Neural cell (in vitro differentiated cells): Measurements from ENCODE around the gene DEAF1. TPM values are rescaled to one million over a fixed set of nuclear protein-coding genes. Genes with fewer than 3 reads are reported as not detected.

Source experiments
- H2AFZ ChIP-seq: fragments of 200-600, 300-800 bp; sonication (generic), shearing (Covaris generic); 2 replicates; pipeline ENCODE4 v1.6.0; 2014; ENCODE audit warnings: low read depth, mild to moderate bottlenecking, antibody characterized with exemption, low read length, moderate library complexity
- H3F3A ChIP-seq: fragments of 200-600 bp; shearing (Covaris generic); 2 replicates; pipeline ENCODE4 v1.6.1; 2016; ENCODE audit warnings: mild to moderate bottlenecking, moderate library complexity, mixed read lengths, antibody characterized with exemption, low read length; ENCODE audit not compliant: insufficient read depth, poor library complexity, severe bottlenecking
- H3K27ac ChIP-seq: fragments of 200-600, 300-800 bp; sonication (generic), shearing (Covaris generic); 2 replicates; pipeline ENCODE4 v1.5.1; 2014; ENCODE audit warnings: mild to moderate bottlenecking, low read length, moderate library complexity
- H3K27me3 ChIP-seq: fragments of 300-800, 200-600 bp; sonication (generic), shearing (Covaris generic); 2 replicates; pipeline ENCODE4 v1.6.0; 2014; ENCODE audit warnings: mild to moderate bottlenecking, low read depth, low read length, moderate library complexity; ENCODE audit not compliant: insufficient read depth
- H3K36me3 ChIP-seq: fragments of 300-800, 200-600 bp; sonication (generic), shearing (Covaris generic); 2 replicates; pipeline ENCODE4 v1.5.1; 2014; ENCODE audit warnings: mild to moderate bottlenecking, antibody characterized with exemption, low read length, moderate library complexity; ENCODE audit not compliant: insufficient read depth
- H3K4me2 ChIP-seq: fragments of 300-800, 200-600 bp; sonication (generic), shearing (Covaris generic); 2 replicates; pipeline ENCODE4 v1.6.0; 2014; ENCODE audit warnings: mild to moderate bottlenecking, low read length
- H3K4me3 ChIP-seq: fragments of 300-800, 200-600 bp; sonication (generic), shearing (Covaris generic); 2 replicates; pipeline ENCODE4 v1.5.1; 2014; ENCODE audit warnings: mild to moderate bottlenecking, low read length, moderate library complexity
- H3K79me2 ChIP-seq: fragments of 200-600 bp; shearing (Covaris generic); replicated peaks from 2 replicates; pipeline ENCODE4 v1.6.0; 2014; ENCODE audit warnings: mild to moderate bottlenecking, low read length, moderate library complexity; ENCODE audit not compliant: insufficient read depth
- H3K9ac ChIP-seq: fragments of 300-800, 200-600 bp; sonication (generic), shearing (Covaris generic); 2 replicates; pipeline ENCODE4 v1.6.1; 2016; ENCODE audit warnings: mild to moderate bottlenecking, low read length, mixed read lengths
- H3K9me2 ChIP-seq: fragments of 200-600 bp; shearing (Covaris generic); 2 replicates; pipeline ENCODE4 v1.6.1; 2016; ENCODE audit warnings: mild to moderate bottlenecking, low read length, mixed read lengths; ENCODE audit not compliant: insufficient read depth
- H3K9me3 ChIP-seq: fragments of 200-600, 300-800 bp; sonication (generic), shearing (Covaris generic); 2 replicates; pipeline ENCODE4 v1.6.1; 2016; ENCODE audit warnings: mild to moderate bottlenecking, mixed run types, low read length, moderate library complexity, mixed read lengths
- H4K20me1 ChIP-seq: fragments of 200-600 bp; shearing (Covaris generic); 2 replicates; pipeline ENCODE4 v1.6.1; 2016; ENCODE audit warnings: mild to moderate bottlenecking, mixed run types; ENCODE audit not compliant: insufficient read depth
- MXI1 ChIP-seq: fragments of 450-650 bp; conservative IDR thresholded peaks from 2 replicates; pipeline ENCODE4 v1.6.1; 2014; ENCODE audit warnings: antibody characterized with exemption, mild to moderate bottlenecking; ENCODE audit not compliant: poor library complexity, severe bottlenecking
- POLR2AphosphoS5 ChIP-seq: IDR thresholded peaks from 2 replicates; pipeline ENCODE4 v1.6.1; 2012
- SMC3 ChIP-seq: fragments of 450-650 bp; conservative IDR thresholded peaks from 2 replicates; pipeline ENCODE4 v1.6.1; 2014; ENCODE audit warnings: antibody characterized with exemption, mild to moderate bottlenecking, moderate library complexity; ENCODE audit not compliant: poor library complexity
- TAF1 ChIP-seq: IDR thresholded peaks from 2 replicates; pipeline ENCODE4 v1.6.1; 2012; ENCODE audit warnings: low read depth
- polyA plus RNA-seq: library from polyadenylated mRNA; depleted of rRNA; stranded (reverse); fragments of >200 nt; gene quantifications from 2 replicates; pipeline ENCODE4 v1.2.3, GENCODE V29; 2014
- TF ChIP-seq, protein P1 (sequence below): IDR thresholded peaks from 2 replicates; pipeline ENCODE4 v1.6.1; 2012; ENCODE audit warnings: borderline replicate concordance
- TF ChIP-seq, protein P2 (sequence below): fragments of 450-650 bp; IDR thresholded peaks from 2 replicates; pipeline ENCODE4 v1.5.1; 2014; ENCODE audit warnings: antibody characterized with exemption, mild to moderate bottlenecking, moderate library complexity; ENCODE audit not compliant: poor library complexity, severe bottlenecking

The DEAF1 gene
- polyA plus RNA-seq, 1 donor from 2014 or later = 87.6 TPM

DNA sequence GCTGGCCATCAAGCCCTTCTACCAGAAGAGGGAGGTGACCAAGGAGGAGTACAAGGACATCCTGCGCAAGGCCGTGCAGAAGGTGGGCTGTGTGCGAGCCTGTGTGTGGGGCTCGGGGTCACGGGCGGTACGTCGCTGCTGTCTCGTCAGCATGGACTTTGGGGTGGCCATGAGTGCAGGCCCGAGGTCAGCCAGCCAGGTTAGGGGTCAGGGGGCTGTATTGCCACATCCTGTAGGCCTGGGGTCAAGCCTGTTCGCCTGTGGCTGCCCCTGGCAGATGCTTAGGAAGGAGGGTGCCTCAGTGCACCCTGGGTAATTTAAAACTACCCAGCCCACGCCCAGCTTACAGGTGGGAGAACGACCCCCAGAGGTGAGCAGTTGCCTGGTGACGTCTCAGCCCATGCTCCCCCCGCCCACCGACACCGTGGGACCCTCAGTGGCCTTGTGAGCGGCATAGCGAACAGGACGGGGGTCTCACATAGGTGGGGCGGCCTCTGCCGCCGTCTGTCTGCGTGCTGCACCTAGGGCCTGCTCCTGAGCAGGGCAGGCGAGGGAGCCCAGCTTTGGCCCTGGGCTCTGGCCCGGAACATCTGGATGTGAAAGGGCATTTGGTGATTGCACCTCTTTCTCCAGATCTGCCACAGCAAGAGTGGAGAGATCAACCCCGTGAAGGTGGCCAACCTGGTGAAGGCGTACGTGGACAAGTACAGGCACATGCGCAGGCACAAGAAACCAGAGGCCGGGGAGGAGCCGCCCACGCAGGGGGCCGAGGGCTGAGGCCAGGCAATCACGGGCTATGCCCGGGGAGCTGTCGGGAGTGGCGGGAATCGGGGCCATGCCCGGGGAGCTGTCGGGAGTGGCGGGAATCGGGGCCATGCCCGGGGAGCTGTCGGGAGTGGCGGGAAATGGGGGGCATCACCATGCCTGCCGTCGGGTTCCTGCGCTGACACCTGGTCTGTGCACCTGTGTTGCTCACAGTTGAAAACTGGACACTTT lies 83.7 kb downstream of the DEAF1 start:
- H4K20me1 ChIP-seq = no peaks in the 10 kb centered on the region
- H3K36me3 ChIP-seq = no peaks in the 10 kb centered on the region

DNA sequence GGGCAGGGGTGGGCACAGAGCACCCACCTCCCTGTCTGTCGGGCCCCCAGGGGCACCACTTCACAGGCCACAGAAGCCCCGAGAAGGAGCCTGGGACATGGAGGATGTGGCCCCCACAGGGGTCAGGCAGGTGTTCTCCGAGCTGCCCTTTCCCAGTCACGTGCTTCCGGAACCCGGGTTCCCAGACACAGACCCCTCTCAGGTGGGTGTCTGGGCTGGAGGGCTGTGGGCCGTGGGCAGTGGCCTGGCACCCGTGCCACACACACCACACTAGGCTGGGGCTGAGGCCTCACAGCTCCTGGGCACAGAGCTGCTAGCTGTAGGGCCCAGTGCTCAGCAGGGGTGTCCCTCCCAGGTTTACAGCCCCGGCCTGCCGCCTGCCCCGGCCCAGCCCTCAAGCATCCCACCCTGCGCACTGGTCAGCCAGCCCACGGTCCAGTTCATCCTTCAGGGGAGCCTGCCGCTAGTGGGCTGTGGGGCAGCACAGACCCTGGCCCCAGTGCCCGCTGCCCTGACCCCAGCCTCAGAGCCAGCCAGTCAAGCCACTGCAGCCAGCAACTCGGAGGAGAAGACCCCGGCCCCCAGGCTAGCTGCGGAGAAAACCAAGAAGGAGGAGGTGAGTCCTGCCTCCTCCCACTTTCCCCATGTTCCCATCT lies 84.7 kb downstream of the DEAF1 start:
- Histone ChIP-seq H3K36me3 (no peaks in the 10 kb centered on the region), H4K20me1 (no peaks in the 10 kb centered on the region)

More for the DNA sequence above, 83.7 kb downstream of the DEAF1 start:
- TF ChIP-seq TAF1 (no peak), SMC3 (no peak), MXI1 (no peak), POLR2AphosphoS5 (no peak)
- TF ChIP-seq, protein P1, sequence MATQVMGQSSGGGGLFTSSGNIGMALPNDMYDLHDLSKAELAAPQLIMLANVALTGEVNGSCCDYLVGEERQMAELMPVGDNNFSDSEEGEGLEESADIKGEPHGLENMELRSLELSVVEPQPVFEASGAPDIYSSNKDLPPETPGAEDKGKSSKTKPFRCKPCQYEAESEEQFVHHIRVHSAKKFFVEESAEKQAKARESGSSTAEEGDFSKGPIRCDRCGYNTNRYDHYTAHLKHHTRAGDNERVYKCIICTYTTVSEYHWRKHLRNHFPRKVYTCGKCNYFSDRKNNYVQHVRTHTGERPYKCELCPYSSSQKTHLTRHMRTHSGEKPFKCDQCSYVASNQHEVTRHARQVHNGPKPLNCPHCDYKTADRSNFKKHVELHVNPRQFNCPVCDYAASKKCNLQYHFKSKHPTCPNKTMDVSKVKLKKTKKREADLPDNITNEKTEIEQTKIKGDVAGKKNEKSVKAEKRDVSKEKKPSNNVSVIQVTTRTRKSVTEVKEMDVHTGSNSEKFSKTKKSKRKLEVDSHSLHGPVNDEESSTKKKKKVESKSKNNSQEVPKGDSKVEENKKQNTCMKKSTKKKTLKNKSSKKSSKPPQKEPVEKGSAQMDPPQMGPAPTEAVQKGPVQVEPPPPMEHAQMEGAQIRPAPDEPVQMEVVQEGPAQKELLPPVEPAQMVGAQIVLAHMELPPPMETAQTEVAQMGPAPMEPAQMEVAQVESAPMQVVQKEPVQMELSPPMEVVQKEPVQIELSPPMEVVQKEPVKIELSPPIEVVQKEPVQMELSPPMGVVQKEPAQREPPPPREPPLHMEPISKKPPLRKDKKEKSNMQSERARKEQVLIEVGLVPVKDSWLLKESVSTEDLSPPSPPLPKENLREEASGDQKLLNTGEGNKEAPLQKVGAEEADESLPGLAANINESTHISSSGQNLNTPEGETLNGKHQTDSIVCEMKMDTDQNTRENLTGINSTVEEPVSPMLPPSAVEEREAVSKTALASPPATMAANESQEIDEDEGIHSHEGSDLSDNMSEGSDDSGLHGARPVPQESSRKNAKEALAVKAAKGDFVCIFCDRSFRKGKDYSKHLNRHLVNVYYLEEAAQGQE = no peak
- no peaks in the 10 kb centered on the region for H3K27me3 ChIP-seq
- H3K9me2 ChIP-seq = no peaks in the 10 kb centered on the region
- H2AFZ ChIP-seq = no peak overlapping the region
- H3K27ac ChIP-seq = no peak overlapping the region
- no peaks in the 10 kb centered on the region for H3K9me3 ChIP-seq
- no peaks in the 10 kb centered on the region for H3K79me2 ChIP-seq
- no peak overlapping the region for H3K4me3 ChIP-seq
- H3K9ac ChIP-seq = no peak overlapping the region
- no peak overlapping the region for H3K4me2 ChIP-seq
- no peaks in the 10 kb centered on the region for H3F3A ChIP-seq

More for the DNA sequence above, 84.7 kb downstream of the DEAF1 start:
- H3K9me2 ChIP-seq = no peaks in the 10 kb centered on the region
- TF ChIP-seq POLR2AphosphoS5 = no peak
- TF ChIP-seq, protein P2, sequence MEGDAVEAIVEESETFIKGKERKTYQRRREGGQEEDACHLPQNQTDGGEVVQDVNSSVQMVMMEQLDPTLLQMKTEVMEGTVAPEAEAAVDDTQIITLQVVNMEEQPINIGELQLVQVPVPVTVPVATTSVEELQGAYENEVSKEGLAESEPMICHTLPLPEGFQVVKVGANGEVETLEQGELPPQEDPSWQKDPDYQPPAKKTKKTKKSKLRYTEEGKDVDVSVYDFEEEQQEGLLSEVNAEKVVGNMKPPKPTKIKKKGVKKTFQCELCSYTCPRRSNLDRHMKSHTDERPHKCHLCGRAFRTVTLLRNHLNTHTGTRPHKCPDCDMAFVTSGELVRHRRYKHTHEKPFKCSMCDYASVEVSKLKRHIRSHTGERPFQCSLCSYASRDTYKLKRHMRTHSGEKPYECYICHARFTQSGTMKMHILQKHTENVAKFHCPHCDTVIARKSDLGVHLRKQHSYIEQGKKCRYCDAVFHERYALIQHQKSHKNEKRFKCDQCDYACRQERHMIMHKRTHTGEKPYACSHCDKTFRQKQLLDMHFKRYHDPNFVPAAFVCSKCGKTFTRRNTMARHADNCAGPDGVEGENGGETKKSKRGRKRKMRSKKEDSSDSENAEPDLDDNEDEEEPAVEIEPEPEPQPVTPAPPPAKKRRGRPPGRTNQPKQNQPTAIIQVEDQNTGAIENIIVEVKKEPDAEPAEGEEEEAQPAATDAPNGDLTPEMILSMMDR = no peak
- no peak overlapping the region for H2AFZ ChIP-seq
- no peaks in the 10 kb centered on the region for H3K27me3 ChIP-seq
- no peak overlapping the region for H3K4me3 ChIP-seq
- H3K27ac ChIP-seq = no peak overlapping the region
- no peaks in the 10 kb centered on the region for H3F3A ChIP-seq
- H3K9ac ChIP-seq = no peak overlapping the region
- H3K9me3 ChIP-seq = no peaks in the 10 kb centered on the region
- no peak overlapping the region for H3K4me2 ChIP-seq
- H3K79me2 ChIP-seq = no peaks in the 10 kb centered on the region
